Stomach (tissue), 4 donors: Measurements from ENCODE around the gene SYT6.

Experiments used
- EP300 ChIP-seq: sonication (generic); formaldehyde crosslinking; IDR thresholded peaks from one replicate; pipeline ENCODE4 v1.6.1; 2017; ENCODE audit warnings: antibody characterized with exemption
- POLR2A ChIP-seq, 4 donors: fragments of 450-650 bp; IDR thresholded peaks; one replicate each; pipeline ENCODE4 v1.6.1; 2016; ENCODE audit warnings: antibody characterized with exemption in 4 of 4, control low read depth in 2 of 4, mild to moderate bottlenecking in 1 of 4, moderate library complexity in 1 of 4
- POLR2AphosphoS5 ChIP-seq, 3 donors: sonication (generic); formaldehyde crosslinking; IDR thresholded peaks; one replicate each; pipeline ENCODE4 v1.6.1; 2016; ENCODE audit warnings: antibody characterized with exemption in 3 of 3
- TF ChIP-seq, protein P1 (sequence below), 7 experiments: fragments of 450-650 bp in 4 of 7; fragments of 200-600 bp in 3 of 7; sonication (generic) in 3 of 7; IDR thresholded peaks; one replicate each; pipeline ENCODE4 v1.5.1; 2016 to 2019; ENCODE audit warnings: antibody characterized with exemption in 7 of 7, control low read depth in 2 of 7, mild to moderate bottlenecking in 1 of 7

DNA sequence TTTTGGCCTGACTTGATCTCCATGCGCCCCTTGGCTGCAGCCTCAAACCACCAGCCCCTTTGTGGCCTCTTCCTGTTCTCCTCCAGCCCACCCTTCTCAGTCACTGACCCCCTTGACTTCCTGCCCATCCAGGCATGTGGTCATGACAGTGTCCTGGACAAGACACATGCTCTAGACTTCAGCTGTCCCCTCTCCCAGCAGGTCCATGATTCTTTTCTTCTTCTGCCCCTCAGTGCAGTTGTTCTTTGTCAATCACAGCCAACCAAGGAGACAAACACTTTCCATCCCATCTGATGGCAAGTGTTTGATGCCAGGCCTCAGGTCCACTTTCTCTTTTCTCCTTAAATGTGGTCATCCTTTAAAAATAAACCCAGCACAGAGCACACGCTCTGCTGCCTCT is 49.7 kb downstream of the SYT6 start:
- TF ChIP-seq, protein P1, sequence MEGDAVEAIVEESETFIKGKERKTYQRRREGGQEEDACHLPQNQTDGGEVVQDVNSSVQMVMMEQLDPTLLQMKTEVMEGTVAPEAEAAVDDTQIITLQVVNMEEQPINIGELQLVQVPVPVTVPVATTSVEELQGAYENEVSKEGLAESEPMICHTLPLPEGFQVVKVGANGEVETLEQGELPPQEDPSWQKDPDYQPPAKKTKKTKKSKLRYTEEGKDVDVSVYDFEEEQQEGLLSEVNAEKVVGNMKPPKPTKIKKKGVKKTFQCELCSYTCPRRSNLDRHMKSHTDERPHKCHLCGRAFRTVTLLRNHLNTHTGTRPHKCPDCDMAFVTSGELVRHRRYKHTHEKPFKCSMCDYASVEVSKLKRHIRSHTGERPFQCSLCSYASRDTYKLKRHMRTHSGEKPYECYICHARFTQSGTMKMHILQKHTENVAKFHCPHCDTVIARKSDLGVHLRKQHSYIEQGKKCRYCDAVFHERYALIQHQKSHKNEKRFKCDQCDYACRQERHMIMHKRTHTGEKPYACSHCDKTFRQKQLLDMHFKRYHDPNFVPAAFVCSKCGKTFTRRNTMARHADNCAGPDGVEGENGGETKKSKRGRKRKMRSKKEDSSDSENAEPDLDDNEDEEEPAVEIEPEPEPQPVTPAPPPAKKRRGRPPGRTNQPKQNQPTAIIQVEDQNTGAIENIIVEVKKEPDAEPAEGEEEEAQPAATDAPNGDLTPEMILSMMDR (IDR thresholded peaks at IDR 0.05), result no peak
- TF ChIP-seq POLR2A (IDR thresholded peaks at IDR 0.05) (no peak), POLR2AphosphoS5 (IDR thresholded peaks at IDR 0.05) (no peak), EP300 (no peak)
